ENCODE results near the gene REXO5. TPM values are rescaled to one million over a fixed set of nuclear protein-coding genes. Genes with fewer than 3 reads are reported as not detected.

Gene REXO5
- total and polyA plus RNA-seq, 2 experiments from 2014 or later = 10.2 to 22.5 TPM

DNA sequence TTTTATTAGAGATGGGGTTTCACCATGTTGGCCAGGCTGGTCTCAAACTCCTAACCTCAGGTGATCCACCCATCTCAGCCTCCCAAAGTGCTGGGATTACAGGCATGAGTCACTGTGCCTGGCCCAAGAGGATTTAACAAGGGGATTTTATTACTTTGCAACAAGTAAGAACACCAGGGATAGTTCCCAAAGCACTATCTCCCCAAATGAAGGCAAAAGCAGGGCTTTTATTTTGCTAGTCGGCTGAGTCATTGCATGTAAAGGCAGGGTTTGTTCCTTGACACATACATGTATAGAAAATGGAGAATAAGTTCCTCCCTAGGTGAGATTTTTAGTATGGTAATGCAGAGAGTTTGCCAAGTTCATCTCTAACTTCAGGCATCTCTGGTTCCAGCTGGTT is 24.0 kb downstream of the REXO5 start:
- TF ChIP-seq, protein P1, sequence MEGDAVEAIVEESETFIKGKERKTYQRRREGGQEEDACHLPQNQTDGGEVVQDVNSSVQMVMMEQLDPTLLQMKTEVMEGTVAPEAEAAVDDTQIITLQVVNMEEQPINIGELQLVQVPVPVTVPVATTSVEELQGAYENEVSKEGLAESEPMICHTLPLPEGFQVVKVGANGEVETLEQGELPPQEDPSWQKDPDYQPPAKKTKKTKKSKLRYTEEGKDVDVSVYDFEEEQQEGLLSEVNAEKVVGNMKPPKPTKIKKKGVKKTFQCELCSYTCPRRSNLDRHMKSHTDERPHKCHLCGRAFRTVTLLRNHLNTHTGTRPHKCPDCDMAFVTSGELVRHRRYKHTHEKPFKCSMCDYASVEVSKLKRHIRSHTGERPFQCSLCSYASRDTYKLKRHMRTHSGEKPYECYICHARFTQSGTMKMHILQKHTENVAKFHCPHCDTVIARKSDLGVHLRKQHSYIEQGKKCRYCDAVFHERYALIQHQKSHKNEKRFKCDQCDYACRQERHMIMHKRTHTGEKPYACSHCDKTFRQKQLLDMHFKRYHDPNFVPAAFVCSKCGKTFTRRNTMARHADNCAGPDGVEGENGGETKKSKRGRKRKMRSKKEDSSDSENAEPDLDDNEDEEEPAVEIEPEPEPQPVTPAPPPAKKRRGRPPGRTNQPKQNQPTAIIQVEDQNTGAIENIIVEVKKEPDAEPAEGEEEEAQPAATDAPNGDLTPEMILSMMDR (IDR thresholded peaks at IDR 0.05; ENCODE audit: low read depth, low read length) = no peak
- DNase-seq (ENCODE audit: low read depth in 1 of 2, low spot score in 1 of 2) = no peak
- no peak overlapping the region for H3K27ac ChIP-seq
- no peak overlapping the region for H3K4me3 ChIP-seq
- H3K9me3 ChIP-seq (ENCODE audit: low read depth) = no peaks in the 10 kb centered on the region
- no peaks in the 10 kb centered on the region for H3K4me1 ChIP-seq (ENCODE audit: low read depth)
- peaks cover 10% of the 10 kb centered on the region for H3K36me3 ChIP-seq
- no peaks in the 10 kb centered on the region for H3K27me3 ChIP-seq

DNA sequence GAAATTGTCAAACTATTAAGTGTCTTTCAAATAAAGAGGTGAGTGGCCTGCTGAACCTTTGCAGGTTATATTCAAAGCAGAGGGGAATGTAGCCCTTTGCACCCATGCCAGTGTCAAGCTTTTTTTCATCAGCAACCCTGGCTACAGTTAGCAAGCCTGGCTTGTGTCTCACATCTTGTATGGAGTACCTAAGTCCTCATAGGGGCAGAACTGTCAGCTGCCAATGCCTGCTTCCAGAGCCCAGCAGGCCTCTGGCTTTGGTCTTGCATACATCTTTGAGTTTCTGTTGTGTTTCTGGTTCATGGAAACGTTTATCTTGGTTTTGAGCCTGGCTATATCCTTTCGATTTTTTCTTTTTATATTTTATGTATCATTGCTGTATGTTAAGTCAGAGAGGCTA is 26.8 kb downstream of the REXO5 start:
- Histone ChIP-seq H3K4me1 (ENCODE audit: low read depth) (no peaks in the 10 kb centered on the region), H3K4me3 (no peak overlapping the region), H3K27me3 (no peaks in the 10 kb centered on the region), H3K36me3 (no peaks in the 10 kb centered on the region), H3K9me3 (ENCODE audit: low read depth) (no peaks in the 10 kb centered on the region), H3K27ac (no peak overlapping the region)
- TF ChIP-seq, protein P1 (IDR thresholded peaks at IDR 0.05; ENCODE audit: low read depth, low read length) = no peak
- no peak for DNase-seq (ENCODE audit: low read depth in 1 of 2, low spot score in 1 of 2)

DNA sequence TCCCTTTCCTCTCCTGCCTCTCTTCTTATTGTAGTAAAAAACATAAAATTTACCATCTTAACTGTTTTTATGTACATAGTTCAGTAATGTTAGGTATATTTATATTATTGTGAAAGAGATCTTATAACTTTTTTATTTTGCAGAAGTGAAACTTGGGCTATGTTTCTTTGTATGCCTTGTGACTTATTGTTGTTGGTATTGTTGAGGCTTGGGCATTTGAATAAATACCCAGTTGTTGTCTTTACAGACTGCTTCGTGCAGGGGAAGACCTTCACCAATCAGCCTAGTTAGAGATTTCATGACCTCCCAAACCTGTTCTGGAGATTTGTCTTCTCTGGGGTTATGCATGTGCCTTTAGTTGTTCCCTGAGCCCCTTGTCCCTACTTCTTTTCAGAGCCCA is 31.9 kb downstream of the REXO5 start:
- Histone ChIP-seq H3K4me1 (ENCODE audit: low read depth) (no peaks in the 10 kb centered on the region), H3K9me3 (ENCODE audit: low read depth) (no peaks in the 10 kb centered on the region), H3K27ac (no peak overlapping the region), H3K4me3 (no peak overlapping the region), H3K27me3 (no peaks in the 10 kb centered on the region), H3K36me3 (no peaks in the 10 kb centered on the region)
- TF ChIP-seq, protein P1 (IDR thresholded peaks at IDR 0.05; ENCODE audit: low read depth, low read length) = no peak
- DNase-seq (ENCODE audit: low read depth in 1 of 2, low spot score in 1 of 2) = no peak

DNA sequence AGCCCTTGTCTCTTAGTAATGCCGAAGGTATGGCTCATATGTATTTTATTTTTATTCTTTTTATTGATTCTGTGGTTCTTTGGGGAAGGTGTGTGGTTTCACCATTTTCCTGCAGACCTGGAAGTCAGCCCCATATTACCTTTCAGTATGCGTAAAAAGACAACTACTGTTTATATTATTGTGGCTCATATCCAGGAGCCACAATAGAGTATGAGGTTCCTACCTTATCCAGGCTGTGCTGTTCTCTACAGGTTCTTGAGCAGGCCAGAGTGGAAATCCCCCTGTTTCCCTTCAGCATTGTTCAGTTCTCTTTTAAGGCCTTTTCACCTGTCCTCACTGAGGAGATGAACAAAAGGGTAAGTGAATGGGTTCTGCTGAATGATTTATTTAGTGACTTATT is 33.2 kb downstream of the REXO5 start:
- no peak for DNase-seq (ENCODE audit: low read depth in 1 of 2, low spot score in 1 of 2)
- no peak overlapping the region for H3K4me3 ChIP-seq
- H3K4me1 ChIP-seq (ENCODE audit: low read depth) = no peaks in the 10 kb centered on the region
- no peaks in the 10 kb centered on the region for H3K27me3 ChIP-seq
- H3K9me3 ChIP-seq (ENCODE audit: low read depth) = no peaks in the 10 kb centered on the region
- TF ChIP-seq, protein P1 (IDR thresholded peaks at IDR 0.05; ENCODE audit: low read depth, low read length) = no peak
- H3K36me3 ChIP-seq = no peaks in the 10 kb centered on the region
- H3K27ac ChIP-seq = no peak overlapping the region

DNA sequence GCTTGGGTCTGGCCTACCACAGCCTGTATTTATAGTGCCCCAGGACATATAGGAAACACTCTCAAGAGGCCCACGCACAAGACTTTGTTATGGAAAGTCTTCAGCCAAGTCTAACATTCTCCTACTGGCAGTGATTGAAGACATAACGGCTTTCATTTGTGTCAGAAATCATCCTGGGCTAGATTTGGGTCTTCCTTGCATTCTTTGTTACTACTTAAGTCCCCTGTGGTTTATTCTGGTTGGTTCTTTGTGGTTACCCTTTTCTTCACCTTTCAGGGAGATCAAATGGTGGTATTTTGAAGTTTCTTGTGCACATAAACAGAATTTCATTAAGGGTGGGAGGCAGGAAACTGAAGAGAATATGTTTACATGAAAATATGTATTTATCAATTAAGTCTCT is 37.7 kb downstream of the REXO5 start:
- Histone ChIP-seq H3K27ac (no peak overlapping the region), H3K9me3 (ENCODE audit: low read depth) (no peaks in the 10 kb centered on the region), H3K36me3 (no peaks in the 10 kb centered on the region), H3K4me3 (no peak overlapping the region), H3K27me3 (no peaks in the 10 kb centered on the region), H3K4me1 (ENCODE audit: low read depth) (no peaks in the 10 kb centered on the region)
- TF ChIP-seq, protein P1 (IDR thresholded peaks at IDR 0.05; ENCODE audit: low read depth, low read length) = no peak
- no peak for DNase-seq (ENCODE audit: low read depth in 1 of 2, low spot score in 1 of 2)

DNA sequence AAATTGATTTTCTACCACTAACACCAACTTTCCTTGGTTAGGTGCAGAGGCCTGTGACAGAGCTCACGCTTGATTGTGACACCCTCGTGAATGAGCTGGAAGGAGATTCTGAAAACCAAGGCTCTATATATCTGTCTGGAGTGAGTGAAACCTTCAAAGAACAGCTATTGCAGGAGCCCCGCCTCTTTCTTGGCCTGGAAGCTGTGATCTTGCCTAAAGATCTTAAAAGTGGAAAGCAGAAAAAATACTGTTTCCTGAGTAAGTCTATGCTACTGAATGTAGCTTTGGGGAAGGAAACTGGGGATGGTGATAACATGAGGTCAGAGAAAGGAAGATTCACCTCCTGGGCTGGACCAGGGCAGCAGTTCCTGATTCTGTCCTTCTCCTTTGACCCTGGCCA is 38.3 kb downstream of the REXO5 start:
- no peak for DNase-seq (ENCODE audit: low read depth in 1 of 2, low spot score in 1 of 2)
- TF ChIP-seq, protein P1 (IDR thresholded peaks at IDR 0.05; ENCODE audit: low read depth, low read length) = no peak
- H3K36me3 ChIP-seq = no peaks in the 10 kb centered on the region
- H3K4me1 ChIP-seq (ENCODE audit: low read depth) = no peaks in the 10 kb centered on the region
- H3K9me3 ChIP-seq (ENCODE audit: low read depth) = no peaks in the 10 kb centered on the region
- no peak overlapping the region for H3K27ac ChIP-seq
- no peak overlapping the region for H3K4me3 ChIP-seq
- H3K27me3 ChIP-seq = no peaks in the 10 kb centered on the region
